Measurements from ENCODE around the gene SYTL3.
"Not testable (repeated sequence)": the region's sequence is repeated elsewhere in the genome, so short reads cannot be mapped to it uniquely, and the experiment has no call there.

Gene SYTL3

GRCh38 chr6:158621694-158622544 is 27.9 kb upstream of the SYTL3 start:
- in situ Hi-C loops (cut with MboI; ENCODE audit: low sequenced_read_pairs), result no loop called here

- in situ Hi-C loops (cut with MboI; ENCODE audit: low sequenced_read_pairs), result no loop called here
Measured at GRCh38 chr6:158622545-158623190, 27.2 kb upstream of the SYTL3 start.

DNA sequence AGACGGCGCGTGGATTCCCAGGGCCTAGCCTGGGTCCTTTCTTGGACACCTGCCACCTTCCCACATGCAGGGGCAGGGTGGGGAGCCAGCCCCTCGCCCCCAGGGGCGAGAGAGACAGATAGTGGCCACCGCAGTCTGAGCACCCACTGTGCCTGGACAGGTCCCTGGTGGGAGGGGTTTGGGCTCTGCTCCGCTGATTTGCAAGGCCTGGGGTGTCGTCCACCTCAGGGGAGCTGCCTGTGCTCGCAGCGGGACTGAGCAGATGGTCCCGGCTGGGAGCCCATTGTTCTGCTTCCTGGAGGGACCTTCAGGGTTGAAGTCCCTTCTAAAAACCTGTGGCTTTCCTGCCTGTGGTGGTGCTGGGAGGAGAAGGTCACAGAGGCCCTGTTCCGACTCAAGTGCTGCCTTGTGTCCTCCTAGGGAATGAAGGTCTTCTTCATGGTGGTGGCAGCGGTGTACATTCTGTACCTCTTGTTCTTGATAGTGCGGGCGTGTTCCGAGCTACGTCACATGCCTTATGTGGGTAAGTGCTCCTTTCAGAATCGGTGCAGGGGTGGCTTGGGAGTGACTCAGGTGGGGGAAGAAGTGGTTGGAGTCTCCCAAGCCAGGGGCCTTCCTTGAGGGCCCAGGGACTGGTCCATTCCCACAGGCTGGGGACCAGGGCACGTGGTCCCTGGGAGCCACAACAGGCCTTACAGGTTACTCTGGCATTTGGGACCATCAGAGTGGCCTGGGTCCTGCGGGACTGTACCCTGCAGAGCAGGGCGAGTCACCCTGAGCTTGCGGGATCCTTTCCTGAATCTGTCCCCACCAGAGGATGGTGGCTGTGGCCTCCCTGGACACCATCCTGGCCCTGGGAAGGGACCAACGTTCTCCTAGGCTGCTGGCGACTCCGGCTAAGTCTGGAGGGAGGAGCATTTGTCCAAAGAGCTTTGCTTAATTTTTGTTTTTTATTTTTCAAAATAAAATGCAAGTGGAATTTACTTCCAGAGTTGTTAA is 24.9 kb upstream of the SYTL3 start:
- in situ Hi-C loops (cut with MboI; ENCODE audit: low sequenced_read_pairs), result no loop called here

DNA sequence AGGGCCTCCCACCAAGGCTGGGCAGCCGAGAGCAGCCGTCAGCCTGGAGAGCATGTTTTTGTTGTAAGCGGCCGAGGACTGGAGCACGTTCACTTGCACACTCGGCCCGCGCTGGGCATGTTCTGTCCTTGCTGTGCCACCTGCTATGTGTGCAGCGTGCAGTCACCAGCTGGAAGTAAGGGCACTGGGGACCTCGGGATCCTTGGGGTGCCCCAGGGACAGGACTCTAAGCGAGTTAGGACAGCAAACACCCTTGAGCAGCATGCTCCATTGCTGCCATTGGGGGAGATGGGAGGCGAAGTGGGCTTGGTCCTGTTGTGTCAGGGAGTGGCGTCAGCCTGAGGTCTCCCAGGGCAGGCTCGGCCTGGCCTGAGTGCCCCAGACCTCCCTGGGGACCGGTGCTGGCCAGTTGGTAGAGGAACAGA is 24.0 kb upstream of the SYTL3 start:
- in situ Hi-C loops (cut with MboI; ENCODE audit: low sequenced_read_pairs), result no loop called here

DNA sequence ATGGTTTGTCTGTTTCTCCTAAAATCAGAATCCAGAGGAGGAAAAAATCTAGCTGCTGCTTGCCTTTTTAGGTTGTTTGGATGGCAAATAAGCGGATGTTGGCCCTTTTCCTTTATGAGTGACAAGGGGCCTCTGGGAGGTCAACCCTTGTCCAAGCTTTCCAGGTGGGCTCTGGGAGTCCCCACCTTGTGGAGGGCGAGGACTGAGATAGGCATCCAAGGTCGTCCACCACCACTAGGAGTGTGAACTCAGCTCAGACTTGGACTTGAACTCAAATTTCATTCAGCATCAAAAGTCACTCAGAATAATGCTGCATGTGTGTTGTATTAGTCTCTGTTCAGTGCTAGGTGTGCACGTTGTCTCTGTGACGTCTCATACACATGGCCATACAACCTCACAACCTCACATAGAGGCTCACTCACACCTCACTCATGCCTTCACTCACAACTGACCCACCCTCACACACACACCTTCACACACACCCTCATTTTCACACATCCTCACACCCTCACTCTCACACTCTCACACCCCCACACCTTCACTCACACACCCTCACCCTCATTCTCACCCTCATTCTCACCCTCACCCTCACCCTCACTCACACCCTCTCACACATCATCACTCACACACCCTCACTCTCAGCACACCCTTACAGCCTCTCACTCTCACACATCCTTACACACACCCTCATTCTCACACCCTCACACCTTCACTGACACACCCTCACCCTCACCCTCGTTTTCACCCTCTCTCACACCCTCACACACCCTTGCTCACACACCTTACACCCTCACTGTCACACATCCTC is 23.3 kb upstream of the SYTL3 start:
- in situ Hi-C loops (cut with MboI; ENCODE audit: low sequenced_read_pairs), result no loop called here

- in situ Hi-C loops (cut with MboI; ENCODE audit: low sequenced_read_pairs), result no loop called here
Measured at GRCh38 chr6:158627168-158627939, 22.5 kb upstream of the SYTL3 start.

- in situ Hi-C loops (cut with MboI; ENCODE audit: low sequenced_read_pairs), result no loop called here
Measured at GRCh38 chr6:158627940-158628211, 22.0 kb upstream of the SYTL3 start.

DNA sequence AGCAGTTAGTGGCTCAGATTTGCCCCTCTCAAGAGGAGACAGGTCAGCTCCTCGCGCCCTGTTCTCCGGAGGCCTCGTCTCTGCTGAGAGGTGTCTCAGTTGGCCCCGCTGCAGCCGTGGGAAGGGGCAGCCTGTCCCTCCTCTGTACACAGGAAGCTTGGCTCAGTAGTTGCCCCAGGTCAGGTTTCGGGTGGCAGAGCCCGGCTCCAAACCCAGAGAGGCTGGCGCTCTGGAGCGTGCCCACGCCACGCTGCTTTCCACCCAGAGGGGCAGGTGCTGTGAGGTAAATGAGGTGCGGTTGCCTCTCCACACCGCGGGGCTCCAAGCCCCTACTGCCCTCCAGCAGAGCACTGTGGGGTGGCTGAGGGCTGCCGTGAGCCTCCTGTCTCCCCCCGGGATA is 21.3 kb upstream of the SYTL3 start:
- in situ Hi-C loops (cut with MboI; ENCODE audit: low sequenced_read_pairs), result no loop called here

- in situ Hi-C loops (cut with MboI; ENCODE audit: low sequenced_read_pairs), result no loop called here
Measured at GRCh38 chr6:158629367-158630221, 20.3 kb upstream of the SYTL3 start.

DNA sequence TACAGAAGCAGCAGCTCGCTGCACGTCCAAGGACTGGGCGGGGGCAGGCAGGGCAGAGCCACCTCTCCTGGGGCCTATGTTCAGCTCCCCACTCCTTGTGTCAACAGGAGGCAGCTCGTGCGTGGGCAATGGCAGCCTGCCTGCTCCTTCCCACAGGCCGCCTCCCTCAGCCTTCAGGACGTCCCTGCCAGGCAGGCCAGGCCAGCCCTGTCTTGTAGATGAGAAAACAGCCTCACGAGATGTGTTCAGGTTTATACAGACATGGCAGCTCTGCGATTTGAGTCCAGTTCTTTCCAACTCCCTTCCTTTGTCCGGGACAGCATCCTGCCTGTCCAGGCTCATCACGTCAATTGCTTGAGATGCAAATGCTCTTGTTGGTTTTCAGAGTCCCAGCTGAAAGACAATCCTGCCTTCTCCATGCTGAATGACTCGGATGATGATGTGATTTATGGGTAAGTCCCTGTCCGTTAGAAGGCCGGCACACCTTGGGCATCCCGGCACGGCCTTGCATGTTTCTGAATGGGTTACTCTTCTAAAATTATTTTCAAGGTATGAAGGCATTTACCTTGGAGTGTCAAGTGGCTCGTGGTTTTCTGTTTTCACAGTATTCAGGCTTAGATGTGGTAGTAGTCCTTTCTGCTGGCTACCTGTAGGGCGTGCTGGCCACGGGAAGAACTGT is 18.8 kb upstream of the SYTL3 start:
- in situ Hi-C loops (cut with MboI; ENCODE audit: low sequenced_read_pairs), result no loop called here

GRCh38 chr6:158631678-158632537 is 17.9 kb upstream of the SYTL3 start:
- in situ Hi-C loops (cut with MboI; ENCODE audit: low sequenced_read_pairs), result no loop called here

GRCh38 chr6:158632538-158633119 is 17.2 kb upstream of the SYTL3 start:
- in situ Hi-C loops (cut with MboI; ENCODE audit: low sequenced_read_pairs), result not testable (repeated sequence)

- in situ Hi-C loops (cut with MboI; ENCODE audit: low sequenced_read_pairs), result no loop called here
Measured at GRCh38 chr6:158633127-158633526, 16.7 kb upstream of the SYTL3 start.

DNA sequence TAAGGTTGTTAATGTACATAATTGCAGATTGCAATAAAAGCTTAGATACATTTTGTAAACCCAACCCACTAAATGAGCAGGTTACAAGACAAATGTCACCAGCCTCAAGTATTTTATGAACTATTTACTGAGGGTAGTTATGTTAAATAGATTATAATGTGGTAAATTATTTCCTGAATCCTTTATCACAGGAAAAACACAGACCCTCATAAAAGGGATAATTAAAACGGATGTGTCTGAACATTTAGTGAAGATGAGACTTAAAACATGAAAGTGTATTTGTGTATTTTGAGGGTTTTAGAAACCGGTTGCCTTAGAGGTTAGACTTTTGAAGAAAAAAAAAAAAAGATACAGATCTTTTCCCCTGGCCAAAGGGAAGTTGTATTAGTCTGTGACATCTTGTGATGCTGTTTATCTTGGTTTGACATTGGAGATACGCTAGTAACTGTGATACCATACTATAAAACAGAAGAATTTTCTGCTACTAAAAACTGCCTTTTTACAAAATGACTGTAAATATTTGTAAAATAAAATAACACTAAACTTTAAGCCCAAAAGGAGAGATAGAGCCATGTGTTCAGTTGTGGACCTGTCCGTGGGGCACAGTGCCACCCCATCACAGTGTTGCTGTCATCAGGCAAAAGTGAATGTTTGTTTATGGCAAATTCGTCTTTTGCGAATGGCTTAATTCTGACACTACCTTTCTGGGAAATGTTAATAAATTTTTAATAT is 15.0 kb upstream of the SYTL3 start:
- in situ Hi-C loops (cut with MboI; ENCODE audit: low sequenced_read_pairs), result no loop called here

- in situ Hi-C loops (cut with MboI; ENCODE audit: low sequenced_read_pairs), result no loop called here
Measured at GRCh38 chr6:158635427-158636073, 14.3 kb upstream of the SYTL3 start.

DNA sequence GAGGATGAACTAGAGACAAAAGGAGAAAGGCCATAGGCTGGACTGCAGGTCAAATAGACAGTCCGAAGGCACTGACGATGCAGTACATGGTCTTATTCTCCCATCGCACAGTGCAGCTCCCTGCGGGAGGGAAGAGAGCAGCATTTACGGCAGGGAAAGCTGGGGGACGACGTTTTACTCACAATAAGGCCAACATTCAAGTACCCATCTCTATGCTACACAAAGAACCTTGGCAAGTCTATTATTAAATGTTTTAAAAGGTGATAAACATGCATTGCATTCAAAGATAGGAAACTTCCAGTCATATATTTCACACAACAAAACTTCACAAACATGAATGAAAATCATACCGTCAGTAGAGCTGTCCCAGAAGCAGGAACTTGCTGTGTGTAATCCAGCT is 13.1 kb upstream of the SYTL3 start:
- in situ Hi-C loops (cut with MboI; ENCODE audit: low sequenced_read_pairs), result no loop called here
